ENCODE data around the gene CHST13. TPM values are rescaled to one million over a fixed set of nuclear protein-coding genes. Genes with fewer than 3 reads are reported as not detected.

The CHST13 gene
- total RNA-seq, 2 experiments from 2014 or later, result not detected

- Histone ChIP-seq H3K4me1 (ENCODE audit: insufficient read depth, low read length) (peaks cover 3% of the 10 kb centered on the region), H3K4me3 (ENCODE audit: low read length) (no peak overlapping the region), H3K27ac (ENCODE audit: low read depth in 1 of 2, low read length in 2 of 2) (no peak overlapping the region), H3K9me3 (ENCODE audit: control insufficient read depth in 1 of 2, insufficient read depth in 1 of 2, low read length in 2 of 2) (no peaks in the 10 kb centered on the region), H3K27me3 (ENCODE audit: control insufficient read depth in 1 of 2, insufficient read depth in 2 of 2, low read length in 2 of 2) (peaks cover 5 to 8% of the 10 kb centered on the region in 2 experiments), H3K36me3 (ENCODE audit: insufficient read depth, low read length) (no peaks in the 10 kb centered on the region)
- Mint-ChIP-seq H3K36me3 (ENCODE audit: low read depth) (no peaks in the 10 kb centered on the region), H3K4me3 (no peak overlapping the region), H3K4me1 (ENCODE audit: low read depth) (no peaks in the 10 kb centered on the region), H3K9me3 (no peaks in the 10 kb centered on the region), H3K27me3 (peaks cover 12% of the 10 kb centered on the region), H3K27ac (no peak overlapping the region)
- ATAC-seq (ENCODE audit: poor library complexity), result no peak
- CTCF ChIA-PET, result no interaction called here
- TF ChIP-seq CTCF (IDR thresholded peaks at IDR 0.05), result no peak
- intact Hi-C loops (cut with DNase I, micrococcal nuclease), result no loop called here
- POLR2A ChIA-PET, result no interaction called here
- no peak for DNase-seq
Observed at GRCh38 chr3:126517986-126518778, 5.8 kb upstream of the CHST13 start.

GRCh38 chr3:126518779-126519177 is 5.2 kb upstream of the CHST13 start:
- Mint-ChIP-seq H3K4me1 (ENCODE audit: low read depth) (no peaks in the 10 kb centered on the region), H3K9me3 (no peaks in the 10 kb centered on the region), H3K27ac (no peak overlapping the region), H3K36me3 (ENCODE audit: low read depth) (no peaks in the 10 kb centered on the region), H3K27me3 (peaks cover 14% of the 10 kb centered on the region), H3K4me3 (no peak overlapping the region)
- peaks cover 3% of the 10 kb centered on the region for H3K4me1 ChIP-seq (ENCODE audit: insufficient read depth, low read length)
- ChIA-PET POLR2A (no interaction called here), CTCF (no interaction called here)
- no peak overlapping the region for H3K27ac ChIP-seq (ENCODE audit: low read depth in 1 of 2, low read length in 2 of 2)
- no peak overlapping the region for H3K4me3 ChIP-seq (ENCODE audit: low read length)
- H3K27me3 ChIP-seq (ENCODE audit: control insufficient read depth in 1 of 2, insufficient read depth in 2 of 2, low read length in 2 of 2), result peaks cover 11 to 13% of the 10 kb centered on the region in 2 experiments
- ATAC-seq (ENCODE audit: poor library complexity), result no peak
- H3K9me3 ChIP-seq (ENCODE audit: control insufficient read depth in 1 of 2, insufficient read depth in 1 of 2, low read length in 2 of 2), result peaks cover 0 to 6% of the 10 kb centered on the region in 2 experiments
- DNase-seq, result no peak
- intact Hi-C loops (cut with DNase I, micrococcal nuclease), result no loop called here
- H3K36me3 ChIP-seq (ENCODE audit: insufficient read depth, low read length), result no peaks in the 10 kb centered on the region
- no peak for TF ChIP-seq CTCF (IDR thresholded peaks at IDR 0.05)

- Mint-ChIP-seq H3K27ac (no peak overlapping the region), H3K36me3 (ENCODE audit: low read depth) (no peaks in the 10 kb centered on the region), H3K27me3 (peaks cover 14% of the 10 kb centered on the region), H3K9me3 (no peaks in the 10 kb centered on the region), H3K4me1 (ENCODE audit: low read depth) (no peaks in the 10 kb centered on the region), H3K4me3 (no peak overlapping the region)
- intact Hi-C loops (cut with DNase I, micrococcal nuclease), result loop anchor here in 1 of 2 experiments (5.0 kb wide), 1 partner anchor 1028 kb away; no protein-coding TSS in a partner anchor
- no peak for DNase-seq
- ChIA-PET POLR2A (no interaction called here), CTCF (no interaction called here)
- Histone ChIP-seq H3K9me3 (ENCODE audit: control insufficient read depth in 1 of 2, insufficient read depth in 1 of 2, low read length in 2 of 2) (peaks cover 0 to 8% of the 10 kb centered on the region in 2 experiments), H3K36me3 (ENCODE audit: insufficient read depth, low read length) (no peaks in the 10 kb centered on the region), H3K4me3 (ENCODE audit: low read length) (no peak overlapping the region), H3K4me1 (ENCODE audit: insufficient read depth, low read length) (peaks cover 4% of the 10 kb centered on the region), H3K27ac (ENCODE audit: low read depth in 1 of 2, low read length in 2 of 2) (no peak overlapping the region), H3K27me3 (ENCODE audit: control insufficient read depth in 1 of 2, insufficient read depth in 2 of 2, low read length in 2 of 2) (peaks cover 12 to 14% of the 10 kb centered on the region in 2 experiments)
- TF ChIP-seq CTCF (IDR thresholded peaks at IDR 0.05), result no peak
- ATAC-seq (ENCODE audit: poor library complexity), result no peak
Observed at GRCh38 chr3:126519506-126520455, 4.2 kb upstream of the CHST13 start.
